ENCODE measurements around the gene ESR1. TPM values are rescaled to one million over a fixed set of nuclear protein-coding genes. Genes with fewer than 3 reads are reported as not detected.

The ESR1 gene
- total and polyA plus RNA-seq, 2 donors from 2014 or later: 1.1 to 5.2 TPM

DNA sequence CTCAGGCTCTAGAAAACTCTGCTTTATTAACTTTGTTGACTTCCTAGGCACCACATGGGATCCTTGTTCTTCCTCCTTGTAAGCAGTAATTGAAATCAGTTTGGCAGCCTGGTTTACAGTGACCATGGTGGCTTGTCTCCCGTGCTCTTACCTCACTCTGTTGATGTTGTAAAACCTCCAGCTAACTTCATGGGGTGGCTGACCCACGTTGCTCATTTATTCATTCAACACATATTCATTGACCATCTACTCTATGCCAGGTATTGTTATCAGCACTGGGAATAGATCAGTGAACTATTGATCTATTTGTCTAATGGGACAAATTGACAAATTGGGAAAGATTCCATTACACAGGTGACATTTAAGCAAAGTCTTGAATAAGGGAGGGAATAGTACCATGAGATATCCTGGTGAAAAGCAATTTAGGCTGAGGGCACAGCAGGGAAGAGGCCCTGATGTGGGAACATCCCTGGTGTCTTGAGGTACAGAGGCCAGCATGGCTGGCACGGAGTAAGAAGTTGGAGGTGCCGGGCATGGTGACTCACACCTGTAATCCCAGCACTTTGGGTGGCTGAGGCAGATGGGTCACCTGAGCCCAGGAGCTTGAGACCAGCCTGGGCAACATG, 19.1 kb downstream of the ESR1 start:
- Histone ChIP-seq H3K9me3 (ENCODE audit: control insufficient read depth in 2 of 3, insufficient read depth in 1 of 3, low read length in 3 of 3) (no peaks in the 10 kb centered on the region), H3K36me3 (ENCODE audit: control insufficient read depth in 2 of 3, insufficient read depth in 3 of 3, low read length in 3 of 3) (no peaks in the 10 kb centered on the region), H3K4me3 (ENCODE audit: low read length in 3 of 3) (no peak overlapping the region), H3K4me1 (ENCODE audit: control insufficient read depth in 2 of 3, insufficient read depth in 2 of 3, low read depth in 1 of 3, low read length in 3 of 3) (no peaks in the 10 kb centered on the region), H3K27ac (ENCODE audit: low read depth in 2 of 2, low read length in 2 of 2) (no peak overlapping the region), H3K9ac (ENCODE audit: low read length in 3 of 3) (no peak overlapping the region), H3K27me3 (ENCODE audit: control insufficient read depth, insufficient read depth, low read length) (no peaks in the 10 kb centered on the region)
- FAIRE-seq (no peak), DNase-seq (no peak)
- intact Hi-C loops (cut with DNase I): no loop called here
- TF ChIP-seq, protein P1, sequence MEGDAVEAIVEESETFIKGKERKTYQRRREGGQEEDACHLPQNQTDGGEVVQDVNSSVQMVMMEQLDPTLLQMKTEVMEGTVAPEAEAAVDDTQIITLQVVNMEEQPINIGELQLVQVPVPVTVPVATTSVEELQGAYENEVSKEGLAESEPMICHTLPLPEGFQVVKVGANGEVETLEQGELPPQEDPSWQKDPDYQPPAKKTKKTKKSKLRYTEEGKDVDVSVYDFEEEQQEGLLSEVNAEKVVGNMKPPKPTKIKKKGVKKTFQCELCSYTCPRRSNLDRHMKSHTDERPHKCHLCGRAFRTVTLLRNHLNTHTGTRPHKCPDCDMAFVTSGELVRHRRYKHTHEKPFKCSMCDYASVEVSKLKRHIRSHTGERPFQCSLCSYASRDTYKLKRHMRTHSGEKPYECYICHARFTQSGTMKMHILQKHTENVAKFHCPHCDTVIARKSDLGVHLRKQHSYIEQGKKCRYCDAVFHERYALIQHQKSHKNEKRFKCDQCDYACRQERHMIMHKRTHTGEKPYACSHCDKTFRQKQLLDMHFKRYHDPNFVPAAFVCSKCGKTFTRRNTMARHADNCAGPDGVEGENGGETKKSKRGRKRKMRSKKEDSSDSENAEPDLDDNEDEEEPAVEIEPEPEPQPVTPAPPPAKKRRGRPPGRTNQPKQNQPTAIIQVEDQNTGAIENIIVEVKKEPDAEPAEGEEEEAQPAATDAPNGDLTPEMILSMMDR (IDR thresholded peaks at IDR 0.05; ENCODE audit: borderline replicate concordance, extremely low read depth, insufficient read depth): no peak

DNA sequence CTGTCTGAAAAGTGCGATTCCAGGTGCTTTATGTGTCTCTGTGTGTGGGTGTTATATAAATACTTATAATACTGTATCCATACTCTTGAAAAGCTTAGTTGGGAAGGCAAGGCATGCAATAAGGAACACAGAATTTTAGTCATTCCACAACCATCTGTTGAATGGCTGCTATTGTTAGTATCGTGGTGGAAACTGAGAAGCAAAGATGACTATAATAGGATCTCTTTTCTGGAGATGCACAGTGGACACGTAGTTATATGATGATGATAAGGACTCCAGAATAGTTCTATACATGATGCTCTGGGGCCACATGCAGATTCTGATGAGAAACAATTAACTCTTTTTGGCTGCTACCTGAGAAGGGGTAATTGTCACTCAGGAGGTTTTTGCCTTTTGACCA, 25.2 kb downstream of the ESR1 start:
- no peak overlapping the region for H3K27ac ChIP-seq (ENCODE audit: low read depth in 2 of 2, low read length in 2 of 2)
- TF ChIP-seq, protein P1 (IDR thresholded peaks at IDR 0.05; ENCODE audit: borderline replicate concordance, extremely low read depth, insufficient read depth): no peak
- H3K4me1 ChIP-seq (ENCODE audit: control insufficient read depth in 2 of 3, insufficient read depth in 2 of 3, low read depth in 1 of 3, low read length in 3 of 3): no peaks in the 10 kb centered on the region
- intact Hi-C loops (cut with DNase I): no loop called here
- H3K4me3 ChIP-seq (ENCODE audit: low read length in 3 of 3): no peak overlapping the region
- DNase-seq (no peak), FAIRE-seq (no peak)
- no peak overlapping the region for H3K9ac ChIP-seq (ENCODE audit: low read length in 3 of 3)
- no peaks in the 10 kb centered on the region for H3K9me3 ChIP-seq (ENCODE audit: control insufficient read depth in 2 of 3, insufficient read depth in 1 of 3, low read length in 3 of 3)
- H3K36me3 ChIP-seq (ENCODE audit: control insufficient read depth in 2 of 3, insufficient read depth in 3 of 3, low read length in 3 of 3): no peaks in the 10 kb centered on the region
- H3K27me3 ChIP-seq (ENCODE audit: control insufficient read depth, insufficient read depth, low read length): no peaks in the 10 kb centered on the region

DNA sequence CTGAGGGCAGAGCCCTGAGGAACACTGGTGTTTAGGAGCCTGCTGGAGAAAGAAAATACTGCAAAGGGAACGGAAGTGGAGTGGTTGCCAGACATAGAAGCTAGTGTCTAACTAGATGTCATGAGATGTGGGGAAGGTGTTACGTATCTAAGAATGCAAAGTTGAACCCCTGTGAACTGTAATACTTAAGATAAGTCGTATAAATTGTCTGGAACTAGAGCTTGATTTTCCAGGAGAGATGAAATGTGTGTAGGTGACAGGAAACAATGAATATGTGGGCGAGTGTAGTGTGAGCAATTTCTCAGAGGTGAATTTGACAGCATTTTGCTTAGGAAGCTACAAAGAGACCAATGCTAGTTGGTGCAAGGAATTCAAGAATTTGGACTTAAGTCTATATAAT, 27.9 kb downstream of the ESR1 start:
- H3K9ac ChIP-seq (ENCODE audit: low read length in 3 of 3): no peak overlapping the region

More for the DNA sequence above, 27.9 kb downstream of the ESR1 start:
- DNase-seq: no peak
- no peak for FAIRE-seq
- Histone ChIP-seq H3K36me3 (ENCODE audit: control insufficient read depth in 2 of 3, insufficient read depth in 3 of 3, low read length in 3 of 3) (no peaks in the 10 kb centered on the region), H3K4me1 (ENCODE audit: control insufficient read depth in 2 of 3, insufficient read depth in 2 of 3, low read depth in 1 of 3, low read length in 3 of 3) (no peaks in the 10 kb centered on the region), H3K27me3 (ENCODE audit: control insufficient read depth, insufficient read depth, low read length) (no peaks in the 10 kb centered on the region), H3K4me3 (ENCODE audit: low read length in 3 of 3) (no peak overlapping the region), H3K9me3 (ENCODE audit: control insufficient read depth in 2 of 3, insufficient read depth in 1 of 3, low read length in 3 of 3) (no peaks in the 10 kb centered on the region), H3K27ac (ENCODE audit: low read depth in 2 of 2, low read length in 2 of 2) (no peak overlapping the region)
- intact Hi-C loops (cut with DNase I): no loop called here
- TF ChIP-seq, protein P1 (IDR thresholded peaks at IDR 0.05; ENCODE audit: borderline replicate concordance, extremely low read depth, insufficient read depth): no peak

Measured in kidney (tissue), 14 donors.